Duodenal mucosa (tissue), 2 donors: Measurements from ENCODE around the gene CHIC1.
"Not testable (repeated sequence)": the region's sequence is repeated elsewhere in the genome, so short reads cannot be mapped to it uniquely, and the experiment has no call there.

Source experiments
- H3K27ac ChIP-seq: one replicate; pipeline ENCODE4 v1.7.0; 2013; ENCODE audit warnings: low read depth, low read length
- H3K27me3 ChIP-seq, 2 donors: one replicate each; pipeline ENCODE4 v1.7.0; 2013; ENCODE audit warnings: low read length in 2 of 2, control low read depth in 1 of 2; ENCODE audit not compliant: insufficient read depth in 2 of 2, control insufficient read depth in 1 of 2
- H3K36me3 ChIP-seq, 2 donors: one replicate each; pipeline ENCODE4 v1.7.0; 2013; ENCODE audit warnings: low read length in 2 of 2, control low read depth in 1 of 2; ENCODE audit not compliant: insufficient read depth in 2 of 2, control insufficient read depth in 1 of 2
- H3K4me1 ChIP-seq, 2 donors: one replicate each; pipeline ENCODE4 v1.7.0; 2013; ENCODE audit warnings: low read length in 2 of 2, control low read depth in 1 of 2; ENCODE audit not compliant: insufficient read depth in 2 of 2, control insufficient read depth in 1 of 2
- H3K4me3 ChIP-seq, 2 donors: one replicate each; pipeline ENCODE4 v1.7.0; 2013; ENCODE audit warnings: low read length in 2 of 2, low read depth in 1 of 2
- H3K9ac ChIP-seq, 2 donors: one replicate each; pipeline ENCODE4 v1.7.0; 2013; ENCODE audit warnings: low read length in 2 of 2, low read depth in 1 of 2
- H3K9me3 ChIP-seq, 2 donors: one replicate each; pipeline ENCODE4 v1.7.0; 2013; ENCODE audit warnings: low read length in 2 of 2, control low read depth in 1 of 2; ENCODE audit not compliant: control insufficient read depth in 1 of 2

The CHIC1 gene

GRCh38 chrX:73581002-73581628 is 18.1 kb downstream of the CHIC1 start:
- no peaks in the 10 kb centered on the region for H3K36me3 ChIP-seq
- no peak overlapping the region for H3K27ac ChIP-seq
- H3K4me3 ChIP-seq, result no peak overlapping the region

GRCh38 chrX:73597758-73598157 is 34.8 kb downstream of the CHIC1 start:
- H3K9ac ChIP-seq, result not testable (repeated sequence)

More at GRCh38 chrX:73581002-73581628, 18.1 kb downstream of the CHIC1 start:
- no peak overlapping the region for H3K9ac ChIP-seq
- no peaks in the 10 kb centered on the region for H3K4me1 ChIP-seq
- H3K9me3 ChIP-seq, result no peaks in the 10 kb centered on the region
- H3K27me3 ChIP-seq, result no peaks in the 10 kb centered on the region

GRCh38 chrX:73615022-73615421 is 52.0 kb downstream of the CHIC1 start:
- Histone ChIP-seq H3K9me3 (no peaks in the 10 kb centered on the region), H3K36me3 (no peaks in the 10 kb centered on the region), H3K9ac (no peak overlapping the region), H3K4me1 (no peaks in the 10 kb centered on the region), H3K27ac (no peak overlapping the region), H3K27me3 (no peaks in the 10 kb centered on the region), H3K4me3 (no peak overlapping the region)

More at GRCh38 chrX:73597758-73598157, 34.8 kb downstream of the CHIC1 start:
- not testable (repeated sequence) for H3K4me1 ChIP-seq, H3K36me3 ChIP-seq, H3K27ac ChIP-seq, H3K4me3 ChIP-seq, H3K9me3 ChIP-seq, H3K27me3 ChIP-seq

- not testable (repeated sequence) for H3K27ac ChIP-seq, H3K9ac ChIP-seq, H3K4me1 ChIP-seq, H3K4me3 ChIP-seq, H3K27me3 ChIP-seq, H3K36me3 ChIP-seq
- peaks cover 7 to 16% of the 10 kb centered on the region in 2 donors for H3K9me3 ChIP-seq
Observed at GRCh38 chrX:73641669-73642068, 78.7 kb downstream of the CHIC1 start.

- H3K9ac ChIP-seq, result no peak overlapping the region
- no peak overlapping the region for H3K4me3 ChIP-seq
- peaks cover 5 to 6% of the 10 kb centered on the region in 2 donors for H3K9me3 ChIP-seq
- no peaks in the 10 kb centered on the region for H3K4me1 ChIP-seq
- H3K36me3 ChIP-seq, result no peaks in the 10 kb centered on the region
- H3K27ac ChIP-seq, result no peak overlapping the region
- no peaks in the 10 kb centered on the region for H3K27me3 ChIP-seq
Observed at GRCh38 chrX:73647212-73647611, 84.2 kb downstream of the CHIC1 start.

GRCh38 chrX:73647632-73648322 is 84.8 kb downstream of the CHIC1 start:
- Histone ChIP-seq H3K9ac (no peak overlapping the region), H3K27ac (no peak overlapping the region), H3K36me3 (no peaks in the 10 kb centered on the region), H3K4me3 (no peak overlapping the region), H3K27me3 (no peaks in the 10 kb centered on the region), H3K4me1 (no peaks in the 10 kb centered on the region), H3K9me3 (peaks cover 5 to 6% of the 10 kb centered on the region in 2 donors)

- not testable (repeated sequence) for H3K27me3 ChIP-seq, H3K4me1 ChIP-seq
Observed at GRCh38 chrX:73661322-73661721, 98.3 kb downstream of the CHIC1 start.

GRCh38 chrX:73668779-73669178 is 105.8 kb downstream of the CHIC1 start:
- H3K9ac ChIP-seq, result no peak overlapping the region
- H3K27me3 ChIP-seq, result no peaks in the 10 kb centered on the region
- no peak overlapping the region for H3K4me3 ChIP-seq
- H3K36me3 ChIP-seq, result no peaks in the 10 kb centered on the region
- H3K4me1 ChIP-seq, result no peaks in the 10 kb centered on the region
- H3K9me3 ChIP-seq, result peaks cover 0 to 4% of the 10 kb centered on the region in 2 donors
- no peak overlapping the region for H3K27ac ChIP-seq

More at GRCh38 chrX:73661322-73661721, 98.3 kb downstream of the CHIC1 start:
- not testable (repeated sequence) for H3K9me3 ChIP-seq, H3K36me3 ChIP-seq, H3K4me3 ChIP-seq, H3K9ac ChIP-seq, H3K27ac ChIP-seq

- H3K9ac ChIP-seq, result no peak overlapping the region
- H3K4me3 ChIP-seq, result no peak overlapping the region
- no peaks in the 10 kb centered on the region for H3K4me1 ChIP-seq
- no peaks in the 10 kb centered on the region for H3K27me3 ChIP-seq
- no peaks in the 10 kb centered on the region for H3K9me3 ChIP-seq
- no peaks in the 10 kb centered on the region for H3K36me3 ChIP-seq
- no peak overlapping the region for H3K27ac ChIP-seq
Observed at GRCh38 chrX:73681408-73681807, 118.4 kb downstream of the CHIC1 start.

GRCh38 chrX:73683236-73683859 is 120.4 kb downstream of the CHIC1 start:
- Histone ChIP-seq H3K4me3 (no peak overlapping the region), H3K36me3 (no peaks in the 10 kb centered on the region), H3K27ac (no peak overlapping the region), H3K4me1 (no peaks in the 10 kb centered on the region), H3K9ac (no peak overlapping the region), H3K27me3 (no peaks in the 10 kb centered on the region), H3K9me3 (no peaks in the 10 kb centered on the region)
